Measurements from ENCODE around the gene RHBDL1.

The RHBDL1 gene

GRCh38 chr16:692356-693108 is 17.1 kb downstream of the RHBDL1 start:
- Histone ChIP-seq H3K4me1 (peaks cover 0 to 55% (median 38%) of the 10 kb centered on the region in 4 donors), H3K27me3 (peaks cover 9 to 61% of the 10 kb centered on the region in 2 donors), H3K27ac (no peak overlapping the region), H3K36me3 (peaks cover 0 to 5% (median 0%) of the 10 kb centered on the region in 3 donors), H3K9me3 (no peaks in the 10 kb centered on the region), H3K4me3 (no peak overlapping the region)
- TF ChIP-seq CTCF (IDR thresholded peaks at IDR 0.05), result no peak
- intact Hi-C loops (cut with DNase I; ENCODE audit: low total_unique reads), result no loop called here
- no peak for DNase-seq

- no peaks in the 10 kb centered on the region for H3K36me3 ChIP-seq
- no peak for TF ChIP-seq CTCF (IDR thresholded peaks at IDR 0.05)
- H3K4me1 ChIP-seq, result peaks cover 0 to 54% (median 37%) of the 10 kb centered on the region in 4 donors
- H3K27me3 ChIP-seq, result peaks cover 9 to 69% of the 10 kb centered on the region in 2 donors
- intact Hi-C loops (cut with DNase I; ENCODE audit: low total_unique reads), result no loop called here
- DNase-seq, result no peak
- H3K27ac ChIP-seq, result no peak overlapping the region
- no peak overlapping the region for H3K4me3 ChIP-seq
- H3K9me3 ChIP-seq, result no peaks in the 10 kb centered on the region
Observed at GRCh38 chr16:693364-693763, 17.9 kb downstream of the RHBDL1 start.

GRCh38 chr16:693766-694165 is 18.3 kb downstream of the RHBDL1 start:
- TF ChIP-seq CTCF (IDR thresholded peaks at IDR 0.05), result no peak
- peaks cover 9 to 71% of the 10 kb centered on the region in 2 donors for H3K27me3 ChIP-seq
- H3K9me3 ChIP-seq, result no peaks in the 10 kb centered on the region
- intact Hi-C loops (cut with DNase I; ENCODE audit: low total_unique reads), result no loop called here
- H3K4me3 ChIP-seq, result no peak overlapping the region
- no peaks in the 10 kb centered on the region for H3K36me3 ChIP-seq
- no peak for DNase-seq
- peaks cover 0 to 50% (median 34%) of the 10 kb centered on the region in 4 donors for H3K4me1 ChIP-seq
- no peak overlapping the region for H3K27ac ChIP-seq

GRCh38 chr16:694187-694862 is 18.9 kb downstream of the RHBDL1 start:
- peaks cover 0 to 44% (median 29%) of the 10 kb centered on the region in 4 donors for H3K4me1 ChIP-seq

GRCh38 chr16:694863-695354 is 19.4 kb downstream of the RHBDL1 start:
- peaks cover 0 to 38% (median 23%) of the 10 kb centered on the region in 4 donors for H3K4me1 ChIP-seq
- intact Hi-C loops (cut with DNase I; ENCODE audit: low total_unique reads), result no loop called here
- no peak overlapping the region for H3K27ac ChIP-seq
- no peak overlapping the region for H3K4me3 ChIP-seq
- DNase-seq, result no peak
- peaks cover 9 to 81% of the 10 kb centered on the region in 2 donors for H3K27me3 ChIP-seq
- no peak for TF ChIP-seq CTCF (IDR thresholded peaks at IDR 0.05)
- H3K9me3 ChIP-seq, result no peaks in the 10 kb centered on the region
- no peaks in the 10 kb centered on the region for H3K36me3 ChIP-seq

More at GRCh38 chr16:694187-694862, 18.9 kb downstream of the RHBDL1 start:
- no peak for TF ChIP-seq CTCF (IDR thresholded peaks at IDR 0.05)
- no peaks in the 10 kb centered on the region for H3K9me3 ChIP-seq
- intact Hi-C loops (cut with DNase I; ENCODE audit: low total_unique reads), result no loop called here
- H3K36me3 ChIP-seq, result no peaks in the 10 kb centered on the region
- H3K27me3 ChIP-seq, result peaks cover 9 to 75% of the 10 kb centered on the region in 2 donors
- DNase-seq, result no peak
- H3K27ac ChIP-seq, result no peak overlapping the region
- H3K4me3 ChIP-seq, result no peak overlapping the region

All from tibial artery (tissue), 4 donors.